WTC11 (cell line): ENCODE measurements around the gene RAB33A. TPM values are rescaled to one million over a fixed set of nuclear protein-coding genes. Genes with fewer than 3 reads are reported as not detected.

ENCODE experiments used
- ATAC-seq: fragments of 200-7000 bp; cut with Tn5 transposase; 2 replicates; pipeline ENCODE4 v1.10.0; 2021; ENCODE audit warnings: mild to moderate bottlenecking, moderate library complexity
- CTCF ChIA-PET: fragments of 300-600 bp; sonication (Branson Sonifier 250); formaldehyde crosslinking; loops from one replicate; lab custom pipeline; 2021; ENCODE audit warnings: antibody characterized with exemption; lab: Charles Lee
- POLR2A ChIA-PET: fragments of 350-600 bp; sonication (Branson Sonifier 250); formaldehyde crosslinking; loops from one replicate; lab custom pipeline; 2021; ENCODE audit warnings: antibody characterized with exemption; lab: Charles Lee
- DNase-seq: peaks from one replicate; pipeline ENCODE4 v3.0.0; 2021; ENCODE audit warnings: low spot score
- H3K27ac Mint-ChIP-seq: 2 replicates; pipeline ENCODE4 v1.8.0; 2021; ENCODE audit warnings: mixed read lengths
- H3K27me3 Mint-ChIP-seq: 2 replicates; pipeline ENCODE4 v1.8.0; 2021; ENCODE audit warnings: low read depth, mild to moderate bottlenecking, moderate library complexity, mixed read lengths
- H3K36me3 Mint-ChIP-seq: 2 replicates; pipeline ENCODE4 v1.8.0; 2021; ENCODE audit warnings: mixed read lengths
- H3K4me1 Mint-ChIP-seq: 2 replicates; pipeline ENCODE4 v1.8.0; 2022; ENCODE audit warnings: mixed read lengths
- H3K4me3 Mint-ChIP-seq: 2 replicates; pipeline ENCODE4 v1.8.0; 2021; ENCODE audit warnings: mild to moderate bottlenecking, moderate library complexity, mixed read lengths
- H3K9me3 Mint-ChIP-seq: 2 replicates; pipeline ENCODE4 v1.8.0; 2021; ENCODE audit warnings: mixed read lengths
- AR ChIP-seq: fragments of 250-450 bp; sonication (Bioruptor Pico); IDR thresholded peaks from 2 replicates; pipeline ENCODE4 v1.9.0; 2021; ENCODE audit warnings: mild to moderate bottlenecking
- FOXJ3 ChIP-seq: sonication (generic); formaldehyde crosslinking; IDR thresholded peaks from 2 replicates; pipeline ENCODE4 v1.9.0; 2021; ENCODE audit warnings: missing genetic modification reagents, mild to moderate bottlenecking, borderline replicate concordance
- GABPB1 ChIP-seq: sonication (generic); formaldehyde crosslinking; IDR thresholded peaks from 2 replicates; pipeline ENCODE4 v1.8.1; 2023; ENCODE audit warnings: mild to moderate bottlenecking, missing genetic modification reagents
- KAT7 ChIP-seq: sonication (generic); formaldehyde crosslinking; IDR thresholded peaks from 2 replicates; pipeline ENCODE4 v1.8.1; 2023; ENCODE audit warnings: missing genetic modification reagents, mild to moderate bottlenecking, borderline replicate concordance
- PRRX2 ChIP-seq: fragments of 250-450 bp; sonication (Bioruptor Pico); IDR thresholded peaks from 2 replicates; pipeline ENCODE4 v1.8.0; 2021; ENCODE audit warnings: mild to moderate bottlenecking
- SMAD3 ChIP-seq: sonication (generic); formaldehyde crosslinking; IDR thresholded peaks from 2 replicates; pipeline ENCODE4 v1.8.0; 2022; ENCODE audit warnings: missing genetic modification reagents, mild to moderate bottlenecking, borderline replicate concordance
- SMAD4 ChIP-seq: sonication (generic); formaldehyde crosslinking; IDR thresholded peaks from 2 replicates; pipeline ENCODE4 v1.8.0; 2022; ENCODE audit warnings: mild to moderate bottlenecking, missing genetic modification reagents
- TEAD1 ChIP-seq: sonication (generic); formaldehyde crosslinking; IDR thresholded peaks from 2 replicates; pipeline ENCODE4 v1.8.0; 2022; ENCODE audit warnings: mild to moderate bottlenecking, missing genetic modification reagents
- USF2 ChIP-seq: sonication (generic); formaldehyde crosslinking; IDR thresholded peaks from 2 replicates; pipeline ENCODE4 v1.8.1; 2023; ENCODE audit warnings: mild to moderate bottlenecking, missing genetic modification reagents, moderate library complexity
- ZBTB21 ChIP-seq: sonication (generic); formaldehyde crosslinking; IDR thresholded peaks from 2 replicates; pipeline ENCODE4 v1.8.1; 2023; ENCODE audit warnings: mild to moderate bottlenecking, missing genetic modification reagents, borderline replicate concordance
- ZNF423 ChIP-seq: fragments of 250-450 bp; sonication (Bioruptor Pico); IDR thresholded peaks from 2 replicates; pipeline ENCODE4 v2.1.2; 2022; ENCODE audit warnings: mild to moderate bottlenecking, moderate library complexity
- ZNF532 ChIP-seq: fragments of 250-450 bp; sonication (Bioruptor Pico); IDR thresholded peaks from 2 replicates; pipeline ENCODE4 v1.9.0; 2021; ENCODE audit warnings: mild to moderate bottlenecking, borderline replicate concordance
- total RNA-seq: library from RNA; stranded (reverse); gene quantifications from 3 replicates; pipeline ENCODE4 v1.2.3, GENCODE V29; 2021
- TF ChIP-seq, protein P1 (sequence below): fragments of 250-450 bp; sonication (Bioruptor Pico); IDR thresholded peaks from 2 replicates; pipeline ENCODE4 v2.1.2; 2022; ENCODE audit warnings: mild to moderate bottlenecking, moderate library complexity
- TF ChIP-seq, protein P2 (sequence below): sonication (generic); formaldehyde crosslinking; IDR thresholded peaks from 2 replicates; pipeline ENCODE4 v1.8.1; 2023; ENCODE audit warnings: mild to moderate bottlenecking, missing genetic modification reagents, moderate library complexity
- TF ChIP-seq, protein P3 (sequence below): sonication (generic); formaldehyde crosslinking; conservative IDR thresholded peaks from 2 replicates; pipeline ENCODE4 v1.8.1; 2022; ENCODE audit warnings: mild to moderate bottlenecking, missing genetic modification reagents
- TF ChIP-seq, protein P4 (sequence below): sonication (generic); formaldehyde crosslinking; IDR thresholded peaks from 2 replicates; pipeline ENCODE4 v1.8.1; 2023; ENCODE audit warnings: mild to moderate bottlenecking, moderate library complexity, missing genetic modification reagents
- TF ChIP-seq, protein P5 (sequence below): sonication (generic); formaldehyde crosslinking; IDR thresholded peaks from 2 replicates; pipeline ENCODE4 v1.8.0; 2022; ENCODE audit warnings: missing genetic modification reagents

RAB33A gene
- total RNA-seq, 1 experiment from 2014 or later: 2.1 TPM

- no peaks in the 10 kb centered on the region for H3K4me1 Mint-ChIP-seq
- no peak for DNase-seq
- no peak overlapping the region for H3K27ac Mint-ChIP-seq
- H3K36me3 Mint-ChIP-seq: peaks cover 2% of the 10 kb centered on the region; the same call in 1 of the 2 replicates
- no peaks in the 10 kb centered on the region for H3K9me3 Mint-ChIP-seq
- TF ChIP-seq, protein P1, sequence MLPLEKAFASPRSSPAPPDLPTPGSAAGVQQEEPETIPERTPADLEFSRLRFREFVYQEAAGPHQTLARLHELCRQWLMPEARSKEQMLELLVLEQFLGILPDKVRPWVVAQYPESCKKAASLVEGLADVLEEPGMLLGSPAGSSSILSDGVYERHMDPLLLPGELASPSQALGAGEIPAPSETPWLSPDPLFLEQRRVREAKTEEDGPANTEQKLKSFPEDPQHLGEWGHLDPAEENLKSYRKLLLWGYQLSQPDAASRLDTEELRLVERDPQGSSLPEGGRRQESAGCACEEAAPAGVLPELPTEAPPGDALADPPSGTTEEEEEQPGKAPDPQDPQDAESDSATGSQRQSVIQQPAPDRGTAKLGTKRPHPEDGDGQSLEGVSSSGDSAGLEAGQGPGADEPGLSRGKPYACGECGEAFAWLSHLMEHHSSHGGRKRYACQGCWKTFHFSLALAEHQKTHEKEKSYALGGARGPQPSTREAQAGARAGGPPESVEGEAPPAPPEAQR (CRISPR knock-in tag): no peak
- TF ChIP-seq ZNF423 (CRISPR knock-in tag) (no peak), SMAD3 (no peak), AR (CRISPR knock-in tag) (no peak), PRRX2 (CRISPR knock-in tag) (no peak), SMAD4 (CRISPR knock-in tag) (no peak)
- TF ChIP-seq, protein P2, sequence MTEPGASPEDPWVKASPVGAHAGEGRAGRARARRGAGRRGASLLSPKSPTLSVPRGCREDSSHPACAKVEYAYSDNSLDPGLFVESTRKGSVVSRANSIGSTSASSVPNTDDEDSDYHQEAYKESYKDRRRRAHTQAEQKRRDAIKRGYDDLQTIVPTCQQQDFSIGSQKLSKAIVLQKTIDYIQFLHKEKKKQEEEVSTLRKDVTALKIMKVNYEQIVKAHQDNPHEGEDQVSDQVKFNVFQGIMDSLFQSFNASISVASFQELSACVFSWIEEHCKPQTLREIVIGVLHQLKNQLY (CRISPR knock-in tag): no peak
- TF ChIP-seq, protein P3, sequence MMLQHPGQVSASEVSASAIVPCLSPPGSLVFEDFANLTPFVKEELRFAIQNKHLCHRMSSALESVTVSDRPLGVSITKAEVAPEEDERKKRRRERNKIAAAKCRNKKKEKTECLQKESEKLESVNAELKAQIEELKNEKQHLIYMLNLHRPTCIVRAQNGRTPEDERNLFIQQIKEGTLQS: no peak
- H3K27me3 Mint-ChIP-seq: no peaks in the 10 kb centered on the region
- ChIA-PET CTCF (interaction anchor here (1.1 to 1.3 kb wide), 2 partner anchors 76 to 95 kb away, joined by 3 to 7 read pairs; no protein-coding TSS in a partner anchor), POLR2A (no interaction called here)
- no peak for ATAC-seq
- no peak overlapping the region for H3K4me3 Mint-ChIP-seq
Observed at GRCh38 chrX:130155564-130155963, 16.2 kb upstream of the RAB33A start.

GRCh38 chrX:130158311-130158710 lies 13.5 kb upstream of the RAB33A start:
- ChIA-PET POLR2A (interaction anchor here (0.7 kb wide), 1 partner anchor 81 kb away, joined by 7 read pairs; no protein-coding TSS in a partner anchor), CTCF (interaction anchor here (0.6 kb wide), 1 partner anchor 232 kb away, joined by 3 read pairs; no protein-coding TSS in a partner anchor)
- ATAC-seq: no peak
- no peak overlapping the region for H3K27ac Mint-ChIP-seq
- H3K4me1 Mint-ChIP-seq: no peaks in the 10 kb centered on the region
- H3K4me3 Mint-ChIP-seq: no peak overlapping the region
- no peaks in the 10 kb centered on the region for H3K27me3 Mint-ChIP-seq
- DNase-seq: no peak
- peaks cover 2% of the 10 kb centered on the region; the same call in 1 of the 2 replicates for H3K36me3 Mint-ChIP-seq
- no peaks in the 10 kb centered on the region for H3K9me3 Mint-ChIP-seq
- TF ChIP-seq ZNF423 (CRISPR knock-in tag) (no peak), ZBTB21 (CRISPR knock-in tag) (no peak), TEAD1 (CRISPR knock-in tag) (no peak), FOXJ3 (no peak), SMAD4 (CRISPR knock-in tag) (no peak), KAT7 (CRISPR knock-in tag) (no peak), USF2 (CRISPR knock-in tag) (no peak), GABPB1 (CRISPR knock-in tag) (no peak), ZNF532 (CRISPR knock-in tag) (no peak)
- TF ChIP-seq, protein P4, sequence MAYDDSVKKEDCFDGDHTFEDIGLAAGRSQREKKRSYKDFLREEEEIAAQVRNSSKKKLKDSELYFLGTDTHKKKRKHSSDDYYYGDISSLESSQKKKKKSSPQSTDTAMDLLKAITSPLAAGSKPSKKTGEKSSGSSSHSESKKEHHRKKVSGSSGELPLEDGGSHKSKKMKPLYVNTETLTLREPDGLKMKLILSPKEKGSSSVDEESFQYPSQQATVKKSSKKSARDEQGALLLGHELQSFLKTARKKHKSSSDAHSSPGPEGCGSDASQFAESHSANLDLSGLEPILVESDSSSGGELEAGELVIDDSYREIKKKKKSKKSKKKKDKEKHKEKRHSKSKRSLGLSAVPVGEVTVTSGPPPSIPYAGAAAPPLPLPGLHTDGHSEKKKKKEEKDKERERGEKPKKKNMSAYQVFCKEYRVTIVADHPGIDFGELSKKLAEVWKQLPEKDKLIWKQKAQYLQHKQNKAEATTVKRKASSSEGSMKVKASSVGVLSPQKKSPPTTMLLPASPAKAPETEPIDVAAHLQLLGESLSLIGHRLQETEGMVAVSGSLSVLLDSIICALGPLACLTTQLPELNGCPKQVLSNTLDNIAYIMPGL (CRISPR knock-in tag): no peak
- TF ChIP-seq, protein P5, sequence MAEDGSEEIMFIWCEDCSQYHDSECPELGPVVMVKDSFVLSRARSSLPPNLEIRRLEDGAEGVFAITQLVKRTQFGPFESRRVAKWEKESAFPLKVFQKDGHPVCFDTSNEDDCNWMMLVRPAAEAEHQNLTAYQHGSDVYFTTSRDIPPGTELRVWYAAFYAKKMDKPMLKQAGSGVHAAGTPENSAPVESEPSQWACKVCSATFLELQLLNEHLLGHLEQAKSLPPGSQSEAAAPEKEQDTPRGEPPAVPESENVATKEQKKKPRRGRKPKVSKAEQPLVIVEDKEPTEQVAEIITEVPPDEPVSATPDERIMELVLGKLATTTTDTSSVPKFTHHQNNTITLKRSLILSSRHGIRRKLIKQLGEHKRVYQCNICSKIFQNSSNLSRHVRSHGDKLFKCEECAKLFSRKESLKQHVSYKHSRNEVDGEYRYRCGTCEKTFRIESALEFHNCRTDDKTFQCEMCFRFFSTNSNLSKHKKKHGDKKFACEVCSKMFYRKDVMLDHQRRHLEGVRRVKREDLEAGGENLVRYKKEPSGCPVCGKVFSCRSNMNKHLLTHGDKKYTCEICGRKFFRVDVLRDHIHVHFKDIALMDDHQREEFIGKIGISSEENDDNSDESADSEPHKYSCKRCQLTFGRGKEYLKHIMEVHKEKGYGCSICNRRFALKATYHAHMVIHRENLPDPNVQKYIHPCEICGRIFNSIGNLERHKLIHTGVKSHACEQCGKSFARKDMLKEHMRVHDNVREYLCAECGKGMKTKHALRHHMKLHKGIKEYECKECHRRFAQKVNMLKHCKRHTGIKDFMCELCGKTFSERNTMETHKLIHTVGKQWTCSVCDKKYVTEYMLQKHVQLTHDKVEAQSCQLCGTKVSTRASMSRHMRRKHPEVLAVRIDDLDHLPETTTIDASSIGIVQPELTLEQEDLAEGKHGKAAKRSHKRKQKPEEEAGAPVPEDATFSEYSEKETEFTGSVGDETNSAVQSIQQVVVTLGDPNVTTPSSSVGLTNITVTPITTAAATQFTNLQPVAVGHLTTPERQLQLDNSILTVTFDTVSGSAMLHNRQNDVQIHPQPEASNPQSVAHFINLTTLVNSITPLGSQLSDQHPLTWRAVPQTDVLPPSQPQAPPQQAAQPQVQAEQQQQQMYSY (CRISPR knock-in tag): no peak
